GM18526 (cell line): ENCODE results near the gene SSRP1.

Experiments used
- POLR2A ChIP-seq: IDR thresholded peaks from 3 replicates; pipeline ENCODE4 v1.6.1; 2011; ENCODE audit not compliant: insufficient read length; ENCODE audit errors: extremely low read depth

The SSRP1 gene

GRCh38 chr11:57335343-57336110 is at the start of gene SSRP1:
Gene SSRP1 (minus strand): TSS chr11:57335892. CDS start chr11:57335121, 771 bp downstream.
- TF ChIP-seq POLR2A: peak; percentile 69

DNA sequence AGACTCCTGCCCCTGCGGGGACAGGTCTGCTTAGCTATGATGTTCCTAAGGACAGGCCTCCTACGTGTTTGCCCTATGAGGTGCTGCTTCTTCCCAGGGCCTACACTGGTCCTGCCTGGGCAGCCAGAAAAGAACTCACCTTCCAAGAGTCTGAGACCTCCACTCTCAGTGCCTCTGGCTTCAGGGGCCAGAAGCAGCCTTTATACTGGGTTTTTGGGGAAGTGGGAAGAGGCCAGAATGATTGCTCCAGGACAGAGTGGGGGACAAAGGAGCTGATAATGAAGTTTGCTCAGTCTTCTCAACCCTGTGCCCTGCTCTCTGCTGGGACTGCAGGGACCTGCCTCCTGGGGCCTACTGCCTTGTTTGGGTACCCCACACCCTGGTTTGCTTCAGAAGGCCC is 45.3 kb upstream of the SSRP1 start, which contains the start of gene PRG3:
Gene PRG3, minus strand, starts transcription at position 176 of the 400 bp plus-strand sequence. CDS start 442 bp downstream, outside the sequence.
- TF ChIP-seq POLR2A: no peak

DNA sequence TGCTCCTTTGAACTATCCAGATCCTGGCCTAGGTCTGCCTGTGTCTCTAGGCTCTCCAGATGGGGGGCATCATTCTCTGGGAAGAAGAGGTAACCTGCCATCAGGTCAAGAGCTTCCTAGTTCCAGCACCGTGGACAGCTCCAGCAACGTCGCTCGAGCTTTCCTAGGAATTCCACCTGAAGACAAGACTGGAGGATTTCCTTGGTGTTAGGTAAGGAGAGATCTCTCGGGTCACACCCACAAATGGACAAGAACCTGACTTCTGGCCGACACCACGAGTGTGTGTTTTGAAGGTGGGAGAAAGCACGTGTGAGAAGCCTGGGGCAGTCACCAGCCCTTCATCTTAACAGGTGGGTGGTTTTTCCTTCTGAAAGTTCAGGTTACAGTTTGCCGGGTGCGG is 44.0 kb upstream of the SSRP1 start:
- no peak for TF ChIP-seq POLR2A

DNA sequence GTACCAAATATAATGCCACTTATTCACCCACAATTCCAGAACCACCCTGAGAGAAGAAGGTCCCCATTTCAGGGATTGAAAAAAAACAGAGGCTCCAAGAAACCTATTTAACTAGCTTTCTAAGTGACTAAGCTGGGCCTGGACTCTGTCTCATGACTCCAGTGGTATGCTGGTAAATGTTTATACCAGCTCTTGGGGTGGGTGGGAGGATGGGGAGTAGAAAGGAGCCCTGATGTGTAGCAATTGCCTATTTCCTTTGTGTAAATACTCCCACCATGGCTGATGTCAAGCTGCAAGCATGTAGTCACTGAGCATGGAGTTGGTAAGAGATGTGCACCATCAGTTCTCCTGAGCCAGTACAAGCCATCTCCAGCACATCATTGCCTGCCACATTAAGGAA is 42.5 kb upstream of the SSRP1 start:
- no peak for TF ChIP-seq POLR2A

GRCh38 chr11:57377107-57377506 is 41.4 kb upstream of the SSRP1 start:
- TF ChIP-seq POLR2A: no peak

- TF ChIP-seq POLR2A: no peak
Observed at GRCh38 chr11:57376095-57377090, 40.7 kb upstream of the SSRP1 start.

GRCh38 chr11:57375490-57375889 is 39.8 kb upstream of the SSRP1 start:
- no peak for TF ChIP-seq POLR2A

GRCh38 chr11:57374966-57375365 is 39.3 kb upstream of the SSRP1 start:
- TF ChIP-seq POLR2A: no peak

GRCh38 chr11:57373146-57373545 is 37.5 kb upstream of the SSRP1 start:
- no peak for TF ChIP-seq POLR2A

DNA sequence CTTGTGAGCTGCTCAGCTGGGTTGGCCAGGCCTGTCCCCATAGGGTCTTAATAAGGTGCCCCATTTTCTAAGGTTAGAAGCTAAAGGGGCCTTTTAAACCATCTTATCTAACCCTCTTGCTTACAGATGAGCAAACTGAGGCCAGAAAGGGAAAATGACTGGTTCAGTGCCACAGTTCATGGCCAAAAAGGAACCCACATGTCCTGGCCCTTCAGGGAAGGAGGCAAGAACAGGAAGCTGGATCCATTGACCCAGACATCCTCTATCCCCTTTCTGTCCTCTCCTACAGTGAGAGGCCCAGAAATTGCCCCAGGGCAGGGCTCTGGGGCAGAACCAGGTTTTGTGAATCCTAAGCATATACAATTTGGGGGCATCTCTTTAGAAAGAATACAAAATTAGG is 35.2 kb upstream of the SSRP1 start:
- TF ChIP-seq POLR2A: no peak

- no peak for TF ChIP-seq POLR2A
Observed at GRCh38 chr11:57370251-57370650, 34.6 kb upstream of the SSRP1 start.

DNA sequence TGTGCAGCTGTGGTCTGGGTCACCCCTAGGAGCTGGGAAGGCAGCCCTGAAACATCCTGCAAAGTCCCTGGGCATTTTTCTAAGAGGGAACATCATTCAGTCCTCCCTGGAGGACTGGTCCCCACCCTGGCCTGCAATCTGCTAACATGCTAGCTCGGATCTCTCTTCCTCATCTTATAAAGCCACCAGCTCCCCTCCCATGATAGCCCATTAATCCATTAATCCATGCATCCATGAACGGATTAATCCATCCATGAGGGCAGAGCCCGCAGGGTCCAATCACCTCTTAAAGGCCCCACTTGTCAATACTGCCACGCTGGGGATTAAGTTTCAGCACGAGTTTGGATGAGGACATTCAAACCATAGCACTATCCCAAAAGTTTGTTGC is 33.1 kb upstream of the SSRP1 start:
- no peak for TF ChIP-seq POLR2A

GRCh38 chr11:57368106-57368844 is 32.6 kb upstream of the SSRP1 start:
- no peak for TF ChIP-seq POLR2A

DNA sequence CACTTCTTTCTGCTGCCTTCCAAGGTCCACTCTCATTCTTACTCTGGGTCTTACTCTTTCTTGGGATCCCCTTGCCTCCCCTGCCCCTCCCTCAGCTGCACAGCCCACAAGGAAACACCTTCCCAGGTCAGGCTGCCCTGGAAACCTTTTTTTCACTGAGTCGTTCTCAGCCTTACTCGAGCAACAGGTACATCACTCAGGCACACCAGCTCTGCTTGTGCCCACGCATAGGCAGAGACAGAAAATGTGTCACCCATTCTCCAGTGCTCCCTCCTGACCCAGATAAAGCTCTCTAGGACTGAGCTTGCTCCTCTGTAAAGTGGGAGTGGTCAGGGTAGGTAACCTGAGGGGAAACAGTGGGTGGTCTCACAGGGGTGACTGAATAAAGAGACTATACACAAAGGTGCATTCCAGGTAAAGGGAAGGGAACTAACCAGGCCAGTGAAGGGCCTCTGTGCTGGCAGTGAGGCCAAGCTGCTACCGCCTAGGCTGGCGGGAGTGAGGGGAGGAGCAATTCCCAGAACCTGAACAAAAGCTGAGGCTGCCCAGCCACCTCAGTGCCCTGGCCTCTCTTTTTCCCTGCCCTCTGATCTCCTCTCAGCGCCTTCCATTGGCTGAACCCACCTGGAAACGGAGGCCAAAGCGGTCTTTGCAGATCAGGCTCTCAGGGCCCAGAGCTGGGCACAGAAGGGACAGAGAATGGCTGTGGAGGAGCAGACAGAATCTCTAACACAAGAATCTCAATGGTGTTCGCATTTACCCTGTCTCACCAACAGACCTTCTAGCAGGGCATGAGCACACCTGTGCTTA is 29.4 kb upstream of the SSRP1 start:
- no peak for TF ChIP-seq POLR2A
